HUES6 (cell line): ENCODE measurements around the gene GYPB.
"Not testable (repeated sequence)": the region's sequence is repeated elsewhere in the genome, so short reads cannot be mapped to it uniquely, and the experiment has no call there.

Experiments
- H3K27ac ChIP-seq: 2 replicates; pipeline ENCODE4 v1.7.0; 2013; ENCODE audit warnings: low read depth, mild to moderate bottlenecking, low read length, inconsistent platforms
- H3K27me3 ChIP-seq: 2 replicates; pipeline ENCODE4 v1.6.1; 2013; ENCODE audit warnings: low read length; ENCODE audit not compliant: control insufficient read depth, insufficient read depth
- H3K36me3 ChIP-seq: 2 replicates; pipeline ENCODE4 v1.6.1; 2013; ENCODE audit warnings: low read length; ENCODE audit not compliant: control insufficient read depth, insufficient read depth
- H3K4me1 ChIP-seq: 2 replicates; pipeline ENCODE4 v1.6.1; 2013; ENCODE audit warnings: low read length; ENCODE audit not compliant: control insufficient read depth, insufficient read depth
- H3K4me3 ChIP-seq: 2 replicates; pipeline ENCODE4 v1.5.1; 2013; ENCODE audit warnings: low read depth, low read length
- H3K9ac ChIP-seq: one replicate; pipeline ENCODE4 v1.6.1; 2013; ENCODE audit warnings: mild to moderate bottlenecking, low read length
- H3K9me3 ChIP-seq: 2 replicates; pipeline ENCODE4 v1.6.1; 2013; ENCODE audit warnings: low read depth, low read length; ENCODE audit not compliant: control insufficient read depth, insufficient read depth

Gene GYPB

DNA sequence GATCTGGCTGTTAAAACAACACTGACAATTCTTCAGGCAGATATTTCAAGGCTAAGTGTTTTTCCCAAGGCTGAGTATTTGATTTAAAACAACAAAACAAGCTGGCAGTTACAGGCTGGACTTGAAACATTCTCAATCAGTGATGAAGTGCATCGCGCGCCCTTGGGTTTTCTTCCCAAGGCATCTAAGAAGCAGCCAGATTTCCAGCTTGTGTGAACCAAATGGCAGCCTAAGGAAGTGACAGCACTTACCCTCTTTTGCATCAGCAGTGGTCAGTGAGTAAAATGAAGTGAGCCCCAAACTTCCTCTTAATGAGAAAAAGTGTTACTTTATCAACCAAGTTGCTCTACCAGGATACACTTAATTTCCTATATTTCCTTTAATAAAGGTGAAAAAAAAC, 12.2 kb upstream of the GYPB start:
- H3K27me3 ChIP-seq, H3K9ac ChIP-seq, H3K36me3 ChIP-seq, H3K4me1 ChIP-seq, H3K27ac ChIP-seq, H3K9me3 ChIP-seq, H3K4me3 ChIP-seq: not testable (repeated sequence)

DNA sequence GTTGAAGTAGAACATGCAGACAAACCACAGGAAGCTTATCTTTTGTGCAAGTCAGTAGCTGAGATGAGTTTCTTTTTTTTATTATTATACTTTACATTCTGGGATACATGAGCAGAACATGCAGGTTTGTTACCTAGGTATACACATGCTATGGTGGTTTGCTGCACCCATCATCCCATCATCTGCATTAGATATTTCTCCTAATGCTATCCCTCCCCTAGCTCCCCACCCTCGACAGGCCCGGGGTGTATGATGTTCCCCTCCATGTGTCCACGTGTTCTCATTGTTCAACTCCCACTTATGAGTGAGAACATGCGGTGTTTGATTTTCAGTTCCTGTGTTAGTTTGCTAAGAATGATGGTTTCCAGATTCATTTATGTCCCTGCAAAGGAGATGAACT, 11.5 kb upstream of the GYPB start:
- H3K27ac ChIP-seq, H3K4me1 ChIP-seq, H3K9ac ChIP-seq, H3K36me3 ChIP-seq, H3K4me3 ChIP-seq, H3K9me3 ChIP-seq, H3K27me3 ChIP-seq: not testable (repeated sequence)

DNA sequence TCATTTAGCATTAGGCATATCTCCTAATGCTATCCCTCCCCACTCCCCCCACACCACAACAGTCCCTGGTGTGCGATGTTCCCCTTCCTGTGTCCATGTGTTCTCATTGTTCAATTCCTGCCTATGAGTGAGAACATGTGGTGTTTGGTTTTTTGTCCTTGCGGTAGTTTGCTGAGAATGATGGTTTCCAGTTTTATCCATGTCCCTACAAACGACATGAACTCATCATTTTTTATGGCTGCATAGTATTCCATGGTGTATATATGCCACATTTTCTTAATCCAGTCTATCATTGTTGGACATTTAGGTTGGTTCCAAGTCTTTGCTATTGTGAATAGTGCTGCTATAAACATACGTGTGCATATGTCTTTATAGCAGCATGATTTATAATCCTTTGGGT, 7.5 kb upstream of the GYPB start:
- not testable (repeated sequence) for H3K27me3 ChIP-seq, H3K9ac ChIP-seq, H3K36me3 ChIP-seq, H3K9me3 ChIP-seq, H3K4me1 ChIP-seq, H3K27ac ChIP-seq, H3K4me3 ChIP-seq

GRCh38 chr4:144024399-144025053, 5.3 kb upstream of the GYPB start:
- not testable (repeated sequence) for H3K9me3 ChIP-seq, H3K9ac ChIP-seq, H3K27me3 ChIP-seq, H3K27ac ChIP-seq, H3K4me1 ChIP-seq, H3K4me3 ChIP-seq, H3K36me3 ChIP-seq

- H3K9ac ChIP-seq, H3K4me3 ChIP-seq, H3K36me3 ChIP-seq, H3K27me3 ChIP-seq, H3K27ac ChIP-seq, H3K9me3 ChIP-seq, H3K4me1 ChIP-seq: not testable (repeated sequence)
Measured at GRCh38 chr4:144022772-144023400, 3.7 kb upstream of the GYPB start.

GRCh38 chr4:144021336-144021990, 2.3 kb upstream of the GYPB start:
- H3K27me3 ChIP-seq, H3K36me3 ChIP-seq, H3K9me3 ChIP-seq, H3K4me3 ChIP-seq, H3K9ac ChIP-seq, H3K27ac ChIP-seq, H3K4me1 ChIP-seq: not testable (repeated sequence)

GRCh38 chr4:144018223-144019000, 768 bp downstream of the GYPB start:
- H3K4me1 ChIP-seq, H3K9ac ChIP-seq, H3K9me3 ChIP-seq, H3K36me3 ChIP-seq, H3K4me3 ChIP-seq, H3K27ac ChIP-seq, H3K27me3 ChIP-seq: not testable (repeated sequence)

DNA sequence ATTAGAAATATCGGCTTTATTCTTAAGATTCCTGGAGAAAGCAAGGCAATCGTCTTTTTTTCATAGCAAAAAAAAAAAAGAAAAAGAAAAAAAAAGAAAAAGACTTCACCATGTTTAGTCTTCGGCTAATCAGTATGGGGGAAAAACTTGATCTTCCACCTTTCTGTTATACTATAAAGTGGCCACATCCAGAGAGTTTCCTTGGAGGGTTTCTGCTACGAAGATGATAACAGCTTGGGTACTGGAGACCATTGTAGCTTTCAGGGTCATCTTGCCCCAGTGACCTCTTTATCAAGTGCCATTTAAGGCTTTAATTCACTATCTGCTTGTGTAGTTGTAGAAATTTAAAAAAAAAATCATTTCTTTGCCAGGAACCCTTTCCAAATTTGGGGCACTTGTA, 1.9 kb downstream of the GYPB start:
- H3K27ac ChIP-seq, H3K4me3 ChIP-seq, H3K4me1 ChIP-seq, H3K9ac ChIP-seq, H3K36me3 ChIP-seq, H3K27me3 ChIP-seq, H3K9me3 ChIP-seq: not testable (repeated sequence)

DNA sequence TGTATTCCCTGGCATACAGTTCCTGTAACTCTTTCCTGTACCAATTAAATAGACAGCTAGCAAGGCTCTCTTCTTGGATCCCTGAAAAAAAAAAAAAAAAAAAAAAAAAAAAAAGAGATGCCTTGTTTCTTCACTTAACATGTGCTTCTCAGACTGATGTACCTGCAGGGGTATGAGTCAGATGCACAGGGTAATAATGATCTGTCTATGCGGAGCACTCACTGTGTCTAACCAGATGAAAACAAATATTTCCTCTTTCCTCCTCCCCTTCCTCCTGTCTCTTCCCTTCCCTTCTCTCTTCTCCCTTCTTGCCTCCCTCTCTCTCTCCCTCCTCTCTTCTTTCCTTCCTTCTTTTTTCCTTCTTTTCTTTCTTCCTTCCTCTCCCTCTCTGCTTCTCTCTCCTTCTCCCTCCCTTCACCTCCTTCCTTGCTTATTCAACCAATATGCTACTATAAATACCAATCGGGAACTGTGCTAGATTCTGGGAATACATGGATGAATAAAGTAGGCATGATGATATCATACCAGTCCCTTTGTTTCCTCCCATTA, 3.0 kb downstream of the GYPB start:
- H3K9me3 ChIP-seq, H3K36me3 ChIP-seq, H3K9ac ChIP-seq, H3K27ac ChIP-seq, H3K4me3 ChIP-seq, H3K4me1 ChIP-seq, H3K27me3 ChIP-seq: not testable (repeated sequence)

DNA sequence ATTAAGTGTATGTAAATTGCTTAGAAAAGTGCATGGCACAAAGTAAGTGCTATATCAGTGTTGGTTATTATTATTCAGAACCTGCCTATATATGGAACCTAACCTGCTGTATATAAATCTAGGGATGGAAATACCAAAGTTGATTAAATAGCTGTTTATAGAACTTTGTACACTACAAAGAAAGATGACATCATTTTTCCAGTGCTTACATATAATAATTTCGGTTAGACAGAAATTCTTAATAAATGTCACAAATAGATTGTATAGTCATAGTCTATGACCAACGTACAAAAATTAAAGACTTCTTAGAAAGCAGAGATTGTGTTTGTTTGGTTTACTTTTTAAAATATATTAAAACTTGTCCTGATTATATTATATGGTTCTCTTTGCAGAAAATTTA, 4.4 kb downstream of the GYPB start:
- Histone ChIP-seq H3K27me3 (no peaks in the 10 kb centered on the region), H3K9ac (no peak overlapping the region), H3K36me3 (no peaks in the 10 kb centered on the region), H3K4me3 (no peak overlapping the region), H3K27ac (no peak overlapping the region), H3K4me1 (no peaks in the 10 kb centered on the region), H3K9me3 (no peaks in the 10 kb centered on the region)

GRCh38 chr4:144008602-144009001, 10.6 kb downstream of the GYPB start:
- H3K4me1 ChIP-seq, H3K4me3 ChIP-seq, H3K27me3 ChIP-seq, H3K27ac ChIP-seq, H3K9me3 ChIP-seq, H3K9ac ChIP-seq, H3K36me3 ChIP-seq: not testable (repeated sequence)
